Fibroblast of pulmonary artery (primary cell): ENCODE data around the gene BST2.

ENCODE experiments used
- DNase-seq: peaks from one replicate; pipeline ENCODE4 v3.0.0-alpha.2; 2010; ENCODE audit warnings: low read depth
- H3K4me3 ChIP-seq: replicated peaks from 2 replicates; pipeline ENCODE4 v1.5.1; 2011; ENCODE audit warnings: low read depth, mild to moderate bottlenecking, control low read depth, low read length, moderate library complexity
- TF ChIP-seq, protein P1 (sequence below): IDR thresholded peaks from 2 replicates; pipeline ENCODE4 v1.5.1; 2011; ENCODE audit warnings: mild to moderate bottlenecking, control low read depth, low read length, inconsistent platforms; ENCODE audit errors: missing control alignments

Gene BST2

DNA sequence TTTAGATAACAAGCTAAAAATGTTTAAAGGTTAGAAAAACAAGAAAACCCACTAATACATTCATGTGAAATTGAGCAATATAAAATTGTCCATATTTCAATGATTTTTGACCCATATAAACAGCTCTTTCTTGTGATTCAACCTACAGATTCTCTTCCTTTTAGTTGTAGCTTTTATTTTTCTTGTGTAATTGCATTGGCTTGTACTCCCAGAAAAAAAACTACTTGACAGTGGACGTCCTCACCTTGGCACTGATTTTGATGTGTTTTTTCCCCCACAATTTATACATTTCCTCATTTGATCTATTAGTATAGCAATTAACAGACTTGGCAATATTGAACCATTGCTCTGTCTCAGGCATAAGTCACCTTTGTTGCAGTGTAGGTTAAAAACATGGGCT is 16.1 kb downstream of the BST2 start:
- no peak overlapping the region for H3K4me3 ChIP-seq
- DNase-seq: no peak
- TF ChIP-seq, protein P1, sequence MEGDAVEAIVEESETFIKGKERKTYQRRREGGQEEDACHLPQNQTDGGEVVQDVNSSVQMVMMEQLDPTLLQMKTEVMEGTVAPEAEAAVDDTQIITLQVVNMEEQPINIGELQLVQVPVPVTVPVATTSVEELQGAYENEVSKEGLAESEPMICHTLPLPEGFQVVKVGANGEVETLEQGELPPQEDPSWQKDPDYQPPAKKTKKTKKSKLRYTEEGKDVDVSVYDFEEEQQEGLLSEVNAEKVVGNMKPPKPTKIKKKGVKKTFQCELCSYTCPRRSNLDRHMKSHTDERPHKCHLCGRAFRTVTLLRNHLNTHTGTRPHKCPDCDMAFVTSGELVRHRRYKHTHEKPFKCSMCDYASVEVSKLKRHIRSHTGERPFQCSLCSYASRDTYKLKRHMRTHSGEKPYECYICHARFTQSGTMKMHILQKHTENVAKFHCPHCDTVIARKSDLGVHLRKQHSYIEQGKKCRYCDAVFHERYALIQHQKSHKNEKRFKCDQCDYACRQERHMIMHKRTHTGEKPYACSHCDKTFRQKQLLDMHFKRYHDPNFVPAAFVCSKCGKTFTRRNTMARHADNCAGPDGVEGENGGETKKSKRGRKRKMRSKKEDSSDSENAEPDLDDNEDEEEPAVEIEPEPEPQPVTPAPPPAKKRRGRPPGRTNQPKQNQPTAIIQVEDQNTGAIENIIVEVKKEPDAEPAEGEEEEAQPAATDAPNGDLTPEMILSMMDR: no peak

DNA sequence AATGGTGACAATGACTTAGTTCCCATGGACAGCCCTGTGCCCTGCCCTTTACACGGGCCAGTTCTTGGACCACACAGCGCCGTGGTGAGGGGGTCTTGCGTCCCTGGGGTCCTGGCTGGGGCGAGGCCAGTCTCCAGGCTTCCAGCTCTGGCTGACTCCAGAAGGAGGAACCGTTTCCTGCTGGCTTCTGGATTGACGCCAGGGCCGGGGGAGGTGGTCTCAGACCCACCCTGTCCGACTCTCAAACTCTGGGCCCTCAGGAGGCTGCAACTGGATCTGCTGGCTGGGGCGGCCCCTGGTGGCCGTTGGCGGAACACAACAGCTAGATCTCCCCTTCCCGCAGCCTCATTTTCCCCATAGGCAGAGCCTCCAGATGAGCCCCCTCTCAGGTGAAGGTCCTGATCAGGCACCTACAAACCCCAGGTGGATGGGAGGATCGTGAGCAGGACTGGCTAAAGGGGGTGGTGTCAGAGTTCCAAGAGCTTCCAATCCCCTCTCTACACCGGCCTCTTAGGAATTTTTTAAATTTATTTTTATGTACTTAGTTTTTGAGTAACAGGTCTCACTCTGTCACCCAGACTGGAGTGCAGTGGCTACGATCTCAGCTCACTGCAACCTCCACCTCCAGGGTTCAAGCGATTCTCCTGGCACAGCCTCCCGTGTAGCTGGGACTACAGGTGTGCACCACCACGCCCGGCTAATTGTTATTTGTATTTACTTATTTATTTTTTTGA is 19.4 kb downstream of the BST2 start:
- no peak overlapping the region for H3K4me3 ChIP-seq
- TF ChIP-seq, protein P1: peak; percentile 92
- peak; percentile 69 for DNase-seq

- TF ChIP-seq, protein P1: no peak
- H3K4me3 ChIP-seq: no peak overlapping the region
- no peak for DNase-seq
Observed at GRCh38 chr19:17380426-17381138, 24.8 kb downstream of the BST2 start.

DNA sequence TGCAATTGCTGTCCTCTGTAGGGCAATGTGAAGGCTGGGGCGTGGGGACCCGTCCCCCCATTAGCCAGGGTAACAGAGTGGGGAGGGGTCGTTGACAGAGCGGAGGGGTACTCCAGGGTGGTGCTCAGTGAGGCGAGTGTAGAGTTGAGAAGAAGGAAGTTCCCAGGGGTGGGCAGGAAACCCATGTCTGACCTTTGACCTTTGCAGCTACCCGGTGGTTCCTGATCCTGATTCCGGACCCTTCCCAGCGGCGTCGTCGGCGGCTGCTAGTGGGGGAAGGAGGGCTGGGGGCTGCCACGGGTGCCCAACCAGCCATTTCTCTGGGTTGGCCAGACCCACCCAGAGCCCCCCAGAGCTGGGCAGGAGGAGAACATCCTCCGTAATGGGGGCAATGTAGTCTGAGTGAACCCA is 26.2 kb downstream of the BST2 start:
- DNase-seq: no peak
- no peak overlapping the region for H3K4me3 ChIP-seq
- TF ChIP-seq, protein P1: no peak

DNA sequence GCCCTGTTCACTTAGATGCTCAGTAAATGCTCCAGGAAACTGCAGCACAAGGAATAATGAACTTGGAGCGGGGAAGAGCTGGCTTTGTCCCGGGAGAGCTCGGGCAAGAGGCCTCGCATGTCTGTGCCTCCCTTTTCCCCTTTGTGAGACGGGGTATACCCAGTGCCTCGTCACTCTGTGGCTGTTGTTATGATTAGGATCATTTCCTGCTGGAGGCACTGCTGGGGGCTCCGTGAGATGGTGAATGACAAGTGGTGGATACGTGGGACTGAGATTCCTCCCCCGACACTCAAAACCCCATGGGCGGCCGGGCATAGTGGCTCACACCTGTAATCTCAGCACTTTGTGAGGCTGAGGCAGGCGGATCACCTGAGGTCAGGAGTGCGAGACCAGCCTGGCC is 27.2 kb downstream of the BST2 start:
- DNase-seq: no peak
- TF ChIP-seq, protein P1: no peak

GRCh38 chr19:17376935-17377600 is 28.4 kb downstream of the BST2 start, which contains the start of gene PLVAP:
Gene PLVAP, minus strand, starts transcription at chr19:17377342. Its CDS starts 54 bp downstream, at chr19:17377288.
- DNase-seq: no peak
- no peak within 1 kb of the TSS for H3K4me3 ChIP-seq
- TF ChIP-seq, protein P1: no peak

More for the DNA sequence above, 27.2 kb downstream of the BST2 start:
- no peak overlapping the region for H3K4me3 ChIP-seq
